SK-N-MC (cell line): ENCODE results near the gene GP1BA.

ENCODE experiments used
- DNase-seq: peaks from one replicate; pipeline ENCODE4 v3.0.0-alpha.2; 2011; ENCODE audit warnings: low read depth, low spot score
- H3K27ac ChIP-seq: fragments of 200-600 bp; sonication (generic); 2 replicates; pipeline ENCODE4 v1.5.1; 2016; ENCODE audit warnings: mixed run types
- H3K36me3 ChIP-seq: fragments of 200-600 bp; sonication (generic); 2 replicates; pipeline ENCODE4 v1.6.1; 2017; ENCODE audit warnings: antibody characterized with exemption, low read length, mixed read lengths; ENCODE audit not compliant: insufficient read depth
- H3K4me3 ChIP-seq: fragments of 200-600 bp; sonication (generic); 2 replicates; pipeline ENCODE4 v1.5.1; 2016
- H3K9ac ChIP-seq: fragments of 200-600 bp; sonication (generic); 2 replicates; pipeline ENCODE4 v1.8.0; 2017; ENCODE audit warnings: mixed run types, mixed read lengths; ENCODE audit not compliant: insufficient read length
- H3K9me3 ChIP-seq: fragments of 200-600 bp; sonication (generic); 2 replicates; pipeline ENCODE4 v1.6.1; 2017; ENCODE audit warnings: low read depth, mild to moderate bottlenecking, antibody characterized with exemption, low read length, moderate library complexity, mixed read lengths
- EZH2 ChIP-seq: fragments of 200-600 bp; sonication (generic); IDR thresholded peaks from one replicate; pipeline ENCODE4 v1.6.1; 2017; ENCODE audit warnings: antibody characterized with exemption
- FOXP2 ChIP-seq: optimal IDR thresholded peaks from 2 replicates; pipeline ENCODE3; 2011; ENCODE audit warnings: mild to moderate bottlenecking, moderate library complexity; ENCODE audit not compliant: insufficient read depth; ENCODE audit errors: extremely low read length, control extremely low read depth
- POLR2AphosphoS5 ChIP-seq: IDR thresholded peaks from 2 replicates; pipeline ENCODE4 v1.6.1; 2012; ENCODE audit warnings: mild to moderate bottlenecking, low read depth, low read length, borderline replicate concordance

The GP1BA gene

GRCh38 chr17:4944554-4945175, 12.6 kb downstream of the GP1BA start:
- peak overlapping the region; percentile 56 for H3K27ac ChIP-seq
- peaks cover 50% of the 10 kb centered on the region for H3K36me3 ChIP-seq
- TF ChIP-seq POLR2AphosphoS5, result no peak; the same call in 1 of the 2 replicates
- no peak for TF ChIP-seq EZH2
- no peak for TF ChIP-seq FOXP2
- DNase-seq, result no peak
- no peaks in the 10 kb centered on the region for H3K9me3 ChIP-seq
- H3K4me3 ChIP-seq, result no peak overlapping the region
- H3K9ac ChIP-seq, result no peak overlapping the region

- Histone ChIP-seq H3K36me3 (peaks cover 50% of the 10 kb centered on the region), H3K9me3 (no peaks in the 10 kb centered on the region), H3K9ac (no peak overlapping the region), H3K4me3 (no peak overlapping the region), H3K27ac (peak overlapping the region; percentile 56)
- DNase-seq, result no peak
- TF ChIP-seq POLR2AphosphoS5 (no peak), FOXP2 (no peak), EZH2 (no peak)
Observed at GRCh38 chr17:4945176-4945943, 13.3 kb downstream of the GP1BA start.

GRCh38 chr17:4945944-4946280, 13.8 kb downstream of the GP1BA start:
- no peak for DNase-seq
- H3K4me3 ChIP-seq, result peak overlapping the region; percentile 83; the same call in 1 of the 2 replicates
- no peaks in the 10 kb centered on the region for H3K9me3 ChIP-seq
- H3K36me3 ChIP-seq, result peaks cover 50% of the 10 kb centered on the region
- H3K27ac ChIP-seq, result 0 out of 2 replicates have a peak overlapping the region, but pooled peaks have one; percentile 55
- TF ChIP-seq POLR2AphosphoS5, result no peak
- no peak for TF ChIP-seq EZH2
- TF ChIP-seq FOXP2, result no peak
- no peak overlapping the region for H3K9ac ChIP-seq

GRCh38 chr17:4946312-4946976, 14.4 kb downstream of the GP1BA start:
- peaks cover 50% of the 10 kb centered on the region for H3K36me3 ChIP-seq

GRCh38 chr17:4947010-4947410, 14.9 kb downstream of the GP1BA start:
- Histone ChIP-seq H3K9ac (peak overlapping the region; percentile 90), H3K36me3 (peaks cover 49% of the 10 kb centered on the region), H3K27ac (0 out of 2 replicates have a peak overlapping the region, but pooled peaks have one; percentile 55), H3K9me3 (no peaks in the 10 kb centered on the region), H3K4me3 (peak overlapping the region; percentile 83)
- no peak for DNase-seq
- TF ChIP-seq EZH2 (no peak), POLR2AphosphoS5 (no peak), FOXP2 (no peak)

More at GRCh38 chr17:4946312-4946976, 14.4 kb downstream of the GP1BA start:
- no peak for TF ChIP-seq EZH2
- peak; percentile 21; the same call in 1 of the 2 replicates for TF ChIP-seq POLR2AphosphoS5
- TF ChIP-seq FOXP2, result no peak
- DNase-seq, result no peak
- no peaks in the 10 kb centered on the region for H3K9me3 ChIP-seq
- H3K4me3 ChIP-seq, result peak overlapping the region; percentile 83
- peak overlapping the region; percentile 90 for H3K9ac ChIP-seq
- H3K27ac ChIP-seq, result 0 out of 2 replicates have a peak overlapping the region, but pooled peaks have one; percentile 55

GRCh38 chr17:4947411-4948165, 15.5 kb downstream of the GP1BA start:
- H3K27ac ChIP-seq, result peak overlapping the region; percentile 97
- peaks cover 43% of the 10 kb centered on the region for H3K36me3 ChIP-seq
- H3K9ac ChIP-seq, result peak overlapping the region; percentile 90
- TF ChIP-seq EZH2 (no peak), POLR2AphosphoS5 (no peak; the same call in 1 of the 2 replicates)
- H3K4me3 ChIP-seq, result peak overlapping the region; percentile 83
- no peak for DNase-seq
- no peaks in the 10 kb centered on the region for H3K9me3 ChIP-seq

GRCh38 chr17:4948166-4948930, 16.3 kb downstream of the GP1BA start, which contains the start of gene PFN1:
Gene PFN1 (minus strand): TSS chr17:4948530. CDS start chr17:4948394, 136 bp downstream.
- TF ChIP-seq POLR2AphosphoS5 (peak; percentile 62; the same call in 1 of the 2 replicates), FOXP2 (no peak)
- Histone ChIP-seq H3K9ac (peak within 1 kb of the TSS; percentile 90), H3K36me3 (peaks cover 36% of the 10 kb centered on the region), H3K4me3 (peak within 1 kb of the TSS; percentile 83), H3K9me3 (no peaks in the 10 kb centered on the region), H3K27ac (peak within 1 kb of the TSS; percentile 97)
- peak; percentile 52 for DNase-seq
